ENCODE results near the gene C1QTNF5.

Gene C1QTNF5

DNA sequence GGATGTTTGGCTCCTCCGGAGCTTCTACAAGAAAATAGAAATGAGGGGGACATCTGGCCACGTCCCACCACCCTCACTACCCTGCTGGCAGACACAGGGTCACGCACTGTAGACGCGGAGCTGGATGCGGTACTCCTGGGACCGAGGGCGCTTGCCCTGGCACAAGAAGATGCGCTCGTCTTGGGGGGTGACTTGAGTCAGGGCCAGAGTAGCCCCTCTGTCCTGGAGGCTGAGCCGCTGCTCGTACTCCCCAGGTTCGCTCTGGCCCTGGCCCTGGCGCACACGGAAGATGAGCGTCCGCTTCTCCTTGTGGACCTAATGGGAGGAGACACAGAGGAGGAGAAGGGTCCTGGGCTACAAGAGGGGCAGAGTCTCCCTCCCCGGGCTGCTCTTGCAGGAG lies 26.0 kb downstream of the C1QTNF5 start:
- TF ChIP-seq, protein P1, sequence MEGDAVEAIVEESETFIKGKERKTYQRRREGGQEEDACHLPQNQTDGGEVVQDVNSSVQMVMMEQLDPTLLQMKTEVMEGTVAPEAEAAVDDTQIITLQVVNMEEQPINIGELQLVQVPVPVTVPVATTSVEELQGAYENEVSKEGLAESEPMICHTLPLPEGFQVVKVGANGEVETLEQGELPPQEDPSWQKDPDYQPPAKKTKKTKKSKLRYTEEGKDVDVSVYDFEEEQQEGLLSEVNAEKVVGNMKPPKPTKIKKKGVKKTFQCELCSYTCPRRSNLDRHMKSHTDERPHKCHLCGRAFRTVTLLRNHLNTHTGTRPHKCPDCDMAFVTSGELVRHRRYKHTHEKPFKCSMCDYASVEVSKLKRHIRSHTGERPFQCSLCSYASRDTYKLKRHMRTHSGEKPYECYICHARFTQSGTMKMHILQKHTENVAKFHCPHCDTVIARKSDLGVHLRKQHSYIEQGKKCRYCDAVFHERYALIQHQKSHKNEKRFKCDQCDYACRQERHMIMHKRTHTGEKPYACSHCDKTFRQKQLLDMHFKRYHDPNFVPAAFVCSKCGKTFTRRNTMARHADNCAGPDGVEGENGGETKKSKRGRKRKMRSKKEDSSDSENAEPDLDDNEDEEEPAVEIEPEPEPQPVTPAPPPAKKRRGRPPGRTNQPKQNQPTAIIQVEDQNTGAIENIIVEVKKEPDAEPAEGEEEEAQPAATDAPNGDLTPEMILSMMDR (IDR thresholded peaks at IDR 0.05; ENCODE audit: low read depth, low read length, missing control alignments) = no peak
- no peak overlapping the region for H3K4me3 ChIP-seq (ENCODE audit: low read depth, low read length)
- no peak for DNase-seq (ENCODE audit: low read depth)
- in situ Hi-C loops (cut with HindIII; ENCODE audit: low sequenced_read_pairs) = no loop called here

DNA sequence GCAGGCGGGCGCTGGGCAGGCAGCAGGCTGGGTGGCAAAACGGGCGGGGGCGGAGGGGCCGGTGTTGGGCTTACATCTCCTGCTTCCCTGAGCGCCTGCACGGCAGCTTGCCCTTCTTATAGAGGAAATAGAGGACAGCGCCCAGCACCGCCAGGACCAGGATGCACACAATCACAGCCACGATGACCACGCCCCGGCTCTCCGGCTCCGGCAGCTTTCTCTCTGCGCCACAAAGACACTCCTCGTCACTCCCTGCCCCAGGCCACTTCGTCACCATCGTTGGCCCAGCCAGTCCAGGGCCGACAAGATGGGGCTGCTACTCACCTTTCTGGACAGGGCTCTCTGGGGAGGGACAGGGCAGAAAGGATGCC lies 30.0 kb downstream of the C1QTNF5 start:
- no peak overlapping the region for H3K4me3 ChIP-seq (ENCODE audit: low read depth, low read length)
- no peak for DNase-seq (ENCODE audit: low read depth)
- in situ Hi-C loops (cut with HindIII; ENCODE audit: low sequenced_read_pairs) = no loop called here
- TF ChIP-seq, protein P1 (IDR thresholded peaks at IDR 0.05; ENCODE audit: low read depth, low read length, missing control alignments) = no peak

DNA sequence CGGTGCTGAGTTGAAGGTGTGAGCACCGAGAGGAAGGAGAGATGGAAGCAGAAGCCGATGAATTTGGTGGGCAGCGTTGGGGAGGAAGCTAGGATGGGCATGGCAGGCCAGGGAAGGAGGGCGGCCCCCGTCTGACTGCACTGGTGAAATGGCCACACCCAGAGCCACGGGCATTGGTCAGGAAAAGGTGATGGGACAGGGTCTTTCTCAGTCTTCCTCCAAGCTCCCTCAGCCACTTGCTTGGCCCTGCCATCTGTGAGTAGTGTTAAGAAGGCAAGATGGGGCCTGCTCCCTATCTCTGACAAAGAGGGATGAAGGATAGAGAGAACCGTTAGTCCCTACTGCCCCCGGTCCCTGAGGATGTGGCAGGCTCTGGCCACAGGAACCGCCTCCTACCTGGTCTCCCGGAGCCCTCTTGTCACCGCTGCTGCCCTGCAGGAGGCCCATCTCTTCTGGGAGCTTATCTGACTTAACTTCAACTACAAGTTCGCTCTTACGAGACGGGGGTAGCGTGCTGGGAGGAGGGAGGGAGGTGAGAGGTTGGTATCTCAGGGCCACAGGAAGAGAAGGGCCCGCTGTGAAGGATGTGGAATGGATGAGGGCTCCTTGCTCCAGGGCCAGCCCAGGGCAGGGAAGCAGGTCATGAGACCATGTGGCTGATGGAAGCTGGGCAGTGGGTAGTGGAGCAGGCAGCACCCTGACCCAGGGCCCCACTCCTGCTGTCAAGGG lies 30.6 kb downstream of the C1QTNF5 start:
- in situ Hi-C loops (cut with HindIII; ENCODE audit: low sequenced_read_pairs) = no loop called here
- DNase-seq (ENCODE audit: low read depth) = no peak
- H3K4me3 ChIP-seq (ENCODE audit: low read depth, low read length) = no peak overlapping the region
- TF ChIP-seq, protein P1 (IDR thresholded peaks at IDR 0.05; ENCODE audit: low read depth, low read length, missing control alignments) = no peak

- no peak overlapping the region for H3K4me3 ChIP-seq (ENCODE audit: low read depth, low read length)
- in situ Hi-C loops (cut with HindIII; ENCODE audit: low sequenced_read_pairs) = no loop called here
- DNase-seq (ENCODE audit: low read depth) = no peak
- TF ChIP-seq, protein P1 (IDR thresholded peaks at IDR 0.05; ENCODE audit: low read depth, low read length, missing control alignments) = no peak
Observed at GRCh38 chr11:119309411-119309810, 31.3 kb downstream of the C1QTNF5 start.

- no peak overlapping the region for H3K4me3 ChIP-seq (ENCODE audit: low read depth, low read length)
- TF ChIP-seq, protein P1 (IDR thresholded peaks at IDR 0.05; ENCODE audit: low read depth, low read length, missing control alignments) = no peak
- in situ Hi-C loops (cut with HindIII; ENCODE audit: low sequenced_read_pairs) = no loop called here
- DNase-seq (ENCODE audit: low read depth) = no peak
Observed at GRCh38 chr11:119307974-119308373, 32.7 kb downstream of the C1QTNF5 start.

DNA sequence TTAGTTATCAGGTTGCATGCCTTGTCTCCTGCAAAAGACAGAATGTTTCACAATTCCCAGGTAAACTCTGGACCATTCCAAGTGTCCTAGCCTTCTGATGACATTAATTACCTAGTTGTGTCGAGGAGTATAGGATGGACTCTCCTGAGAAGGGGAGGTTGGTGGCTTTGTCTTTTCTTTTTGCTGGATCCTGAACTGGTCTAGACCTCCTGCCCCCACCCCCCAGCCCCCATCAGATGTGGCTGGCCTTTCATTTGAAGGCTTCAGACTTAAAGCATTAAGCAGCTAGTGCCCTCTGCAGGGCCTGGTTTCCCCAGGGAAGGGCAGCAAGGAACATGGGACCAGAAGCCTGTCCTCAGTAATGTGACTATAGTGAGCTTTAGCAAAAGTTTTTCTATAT lies 33.5 kb downstream of the C1QTNF5 start:
- no peak overlapping the region for H3K4me3 ChIP-seq (ENCODE audit: low read depth, low read length)
- in situ Hi-C loops (cut with HindIII; ENCODE audit: low sequenced_read_pairs) = no loop called here
- DNase-seq (ENCODE audit: low read depth) = no peak
- TF ChIP-seq, protein P1 (IDR thresholded peaks at IDR 0.05; ENCODE audit: low read depth, low read length, missing control alignments) = peak; percentile 24
